AG09319 (cell line): ENCODE results near the gene SLC52A3.

Experiments used
- DNase-seq: peaks from one replicate; pipeline ENCODE4 v3.0.0-alpha.2; 2010; ENCODE audit warnings: low read depth; ENCODE audit errors: extremely low read depth
- TF ChIP-seq, protein P1 (sequence below): IDR thresholded peaks from 2 replicates; pipeline ENCODE4 v1.5.1; 2011; ENCODE audit warnings: low read depth, mild to moderate bottlenecking, inconsistent platforms, low read length, moderate library complexity

SLC52A3 gene

GRCh38 chr20:753136-753535 is 15.2 kb downstream of the SLC52A3 start:
- TF ChIP-seq, protein P1, sequence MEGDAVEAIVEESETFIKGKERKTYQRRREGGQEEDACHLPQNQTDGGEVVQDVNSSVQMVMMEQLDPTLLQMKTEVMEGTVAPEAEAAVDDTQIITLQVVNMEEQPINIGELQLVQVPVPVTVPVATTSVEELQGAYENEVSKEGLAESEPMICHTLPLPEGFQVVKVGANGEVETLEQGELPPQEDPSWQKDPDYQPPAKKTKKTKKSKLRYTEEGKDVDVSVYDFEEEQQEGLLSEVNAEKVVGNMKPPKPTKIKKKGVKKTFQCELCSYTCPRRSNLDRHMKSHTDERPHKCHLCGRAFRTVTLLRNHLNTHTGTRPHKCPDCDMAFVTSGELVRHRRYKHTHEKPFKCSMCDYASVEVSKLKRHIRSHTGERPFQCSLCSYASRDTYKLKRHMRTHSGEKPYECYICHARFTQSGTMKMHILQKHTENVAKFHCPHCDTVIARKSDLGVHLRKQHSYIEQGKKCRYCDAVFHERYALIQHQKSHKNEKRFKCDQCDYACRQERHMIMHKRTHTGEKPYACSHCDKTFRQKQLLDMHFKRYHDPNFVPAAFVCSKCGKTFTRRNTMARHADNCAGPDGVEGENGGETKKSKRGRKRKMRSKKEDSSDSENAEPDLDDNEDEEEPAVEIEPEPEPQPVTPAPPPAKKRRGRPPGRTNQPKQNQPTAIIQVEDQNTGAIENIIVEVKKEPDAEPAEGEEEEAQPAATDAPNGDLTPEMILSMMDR, result no peak
- DNase-seq, result no peak

- DNase-seq, result no peak
- TF ChIP-seq, protein P1, result no peak
These were observed 16.0 kb downstream of the SLC52A3 start for GRCh38 chr20:752291-752690.

GRCh38 chr20:751761-752160 is 16.5 kb downstream of the SLC52A3 start:
- TF ChIP-seq, protein P1, result no peak
- no peak for DNase-seq

GRCh38 chr20:750801-751200 is 17.5 kb downstream of the SLC52A3 start:
- DNase-seq, result no peak
- TF ChIP-seq, protein P1, result no peak

- no peak for DNase-seq
- TF ChIP-seq, protein P1, result no peak
These were observed 22.5 kb downstream of the SLC52A3 start for GRCh38 chr20:745683-746301.

DNA sequence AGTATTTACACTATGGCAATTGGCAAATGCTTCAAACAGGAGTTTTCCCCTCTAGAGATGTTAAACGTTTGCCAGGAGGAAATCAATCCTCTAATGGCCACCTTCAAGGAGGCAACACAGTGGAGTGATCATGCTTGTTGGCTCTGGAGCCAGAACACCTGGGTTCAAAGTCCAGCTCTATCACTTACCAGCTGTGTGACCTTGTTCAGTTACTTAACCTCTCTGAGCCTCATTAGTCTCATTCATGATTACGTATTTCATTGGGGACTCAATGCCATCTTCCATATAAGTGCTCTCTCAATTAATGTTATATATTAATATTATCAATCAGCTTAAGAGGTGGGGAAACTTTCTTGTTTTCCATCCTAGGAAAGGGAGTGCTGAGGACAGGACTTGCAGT is 26.1 kb downstream of the SLC52A3 start:
- TF ChIP-seq, protein P1, result no peak

DNA sequence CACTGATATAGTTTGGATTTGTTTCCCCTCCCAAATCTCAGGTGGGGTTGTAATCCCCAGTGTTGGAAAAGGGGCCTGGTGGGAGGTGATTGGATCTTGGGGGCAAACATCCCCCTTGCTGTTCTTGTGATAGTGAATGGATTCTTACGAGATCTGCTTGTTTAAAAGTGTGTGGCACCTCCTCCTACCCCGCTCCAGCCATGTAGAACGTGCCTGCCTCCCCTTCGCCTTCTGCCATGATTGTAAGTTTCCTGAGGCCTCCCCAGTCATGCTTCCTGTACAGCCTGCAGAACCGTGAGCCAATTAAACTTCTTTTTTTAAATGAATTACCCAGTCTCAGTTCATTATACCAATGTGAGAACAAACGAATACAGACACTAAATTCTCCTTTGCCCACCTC is 26.7 kb downstream of the SLC52A3 start:
- TF ChIP-seq, protein P1, result no peak
- DNase-seq, result no peak

More for the DNA sequence above, 26.1 kb downstream of the SLC52A3 start:
- no peak for DNase-seq
